HG03280 (cell line): ENCODE results near the gene HNRNPCL2.
"Not testable (repeated sequence)": the region's sequence is repeated elsewhere in the genome, so short reads cannot be mapped to it uniquely, and the experiment has no call there.

Source experiments
- ATAC-seq: cut with Tn5 transposase; IDR thresholded peaks from one replicate; pipeline ENCODE4 v1.9.1; 2021; ENCODE audit warnings: mild to moderate bottlenecking, moderate library complexity; ENCODE audit not compliant: unreplicated experiment

HNRNPCL2 gene

GRCh38 chr1:13116754-13117153, at the start of gene HNRNPCL2:
TSS of gene HNRNPCL2 (minus strand) at chr1:13116854. CDS start at chr1:13116400, 454 bp downstream.
- not testable (repeated sequence) for ATAC-seq

DNA sequence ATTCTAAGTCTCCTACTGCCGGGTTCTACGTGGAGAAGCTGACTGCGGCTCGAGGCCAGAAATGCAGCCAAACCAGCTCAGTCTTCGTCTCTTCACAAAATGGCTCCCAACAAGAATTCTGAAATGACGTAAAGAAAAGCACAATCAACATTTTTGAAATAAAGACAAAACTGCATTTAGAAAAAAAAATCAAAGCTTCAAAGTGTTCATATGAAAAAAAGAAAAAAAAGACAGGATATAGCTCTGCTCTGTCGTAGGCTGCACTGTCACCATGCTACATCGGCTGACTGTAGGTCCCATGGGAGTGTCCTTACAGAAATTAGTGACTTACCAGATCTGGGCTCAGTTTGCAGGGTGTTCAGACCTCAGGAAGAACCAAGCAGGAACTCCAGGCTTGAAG, 48.9 kb upstream of the HNRNPCL2 start, which contains the start of gene HNRNPCL4:
Gene HNRNPCL4 (minus strand): TSS at position 101 of the 400 bp plus-strand sequence. CDS start 164 bp downstream, outside the sequence.
- ATAC-seq, result not testable (repeated sequence)

DNA sequence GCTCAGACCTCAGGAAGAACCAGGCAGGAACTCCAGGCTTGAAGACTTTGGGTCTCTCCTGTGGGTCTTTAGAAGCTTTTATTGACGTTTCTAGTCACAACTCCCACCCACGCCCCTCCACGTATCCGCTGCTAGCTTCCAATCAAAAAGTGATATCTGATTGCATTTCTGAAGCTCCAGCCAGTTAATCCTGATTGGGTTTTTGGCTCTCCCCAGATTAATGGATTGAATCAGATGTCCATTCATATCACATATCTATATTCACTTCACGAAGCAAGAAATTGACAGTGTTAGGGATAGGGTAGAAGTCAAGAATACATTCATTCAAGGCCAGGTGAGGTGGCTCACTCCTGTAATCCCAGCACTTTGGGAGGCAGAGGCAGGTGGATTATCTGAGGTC, 39.3 kb upstream of the HNRNPCL2 start, which contains the start of gene PRAMEF26:
Gene PRAMEF26 (minus strand): TSS at position 101 of the 400 bp plus-strand sequence. CDS start 2,914 bp downstream, outside the sequence.
- ATAC-seq, result not testable (repeated sequence)

DNA sequence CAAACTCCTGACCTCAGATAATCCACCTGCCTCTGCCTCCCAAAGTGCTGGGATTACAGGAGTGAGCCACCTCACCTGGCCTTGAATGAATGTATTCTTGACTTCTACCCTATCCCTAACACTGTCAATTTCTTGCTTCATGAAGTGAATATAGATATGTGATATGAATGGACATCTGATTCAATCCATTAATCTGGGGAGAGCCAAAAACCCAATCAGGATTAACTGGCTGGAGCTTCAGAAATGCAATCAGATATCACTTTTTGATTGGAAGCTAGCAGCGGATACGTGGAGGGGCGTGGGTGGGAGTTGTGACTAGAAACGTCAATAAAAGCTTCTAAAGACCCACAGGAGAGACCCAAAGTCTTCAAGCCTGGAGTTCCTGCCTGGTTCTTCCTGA, 46.2 kb downstream of the HNRNPCL2 start, which contains the start of gene PRAMEF25:
Gene PRAMEF25 (plus strand): TSS at position 301 of the 400 bp plus-strand sequence. CDS start 2,920 bp downstream, outside the sequence.
- not testable (repeated sequence) for ATAC-seq
